Inflammatory macrophage (primary cell): ENCODE measurements around the gene CDC42BPG.

Experiments
- DNase-seq, 2 donors: peaks; one replicate each; pipeline ENCODE4 v3.0.0-alpha.2; 2020 to 2022

Gene CDC42BPG

GRCh38 chr11:64789331-64790204, 54.9 kb downstream of the CDC42BPG start:
- DNase-seq, result no peak

DNA sequence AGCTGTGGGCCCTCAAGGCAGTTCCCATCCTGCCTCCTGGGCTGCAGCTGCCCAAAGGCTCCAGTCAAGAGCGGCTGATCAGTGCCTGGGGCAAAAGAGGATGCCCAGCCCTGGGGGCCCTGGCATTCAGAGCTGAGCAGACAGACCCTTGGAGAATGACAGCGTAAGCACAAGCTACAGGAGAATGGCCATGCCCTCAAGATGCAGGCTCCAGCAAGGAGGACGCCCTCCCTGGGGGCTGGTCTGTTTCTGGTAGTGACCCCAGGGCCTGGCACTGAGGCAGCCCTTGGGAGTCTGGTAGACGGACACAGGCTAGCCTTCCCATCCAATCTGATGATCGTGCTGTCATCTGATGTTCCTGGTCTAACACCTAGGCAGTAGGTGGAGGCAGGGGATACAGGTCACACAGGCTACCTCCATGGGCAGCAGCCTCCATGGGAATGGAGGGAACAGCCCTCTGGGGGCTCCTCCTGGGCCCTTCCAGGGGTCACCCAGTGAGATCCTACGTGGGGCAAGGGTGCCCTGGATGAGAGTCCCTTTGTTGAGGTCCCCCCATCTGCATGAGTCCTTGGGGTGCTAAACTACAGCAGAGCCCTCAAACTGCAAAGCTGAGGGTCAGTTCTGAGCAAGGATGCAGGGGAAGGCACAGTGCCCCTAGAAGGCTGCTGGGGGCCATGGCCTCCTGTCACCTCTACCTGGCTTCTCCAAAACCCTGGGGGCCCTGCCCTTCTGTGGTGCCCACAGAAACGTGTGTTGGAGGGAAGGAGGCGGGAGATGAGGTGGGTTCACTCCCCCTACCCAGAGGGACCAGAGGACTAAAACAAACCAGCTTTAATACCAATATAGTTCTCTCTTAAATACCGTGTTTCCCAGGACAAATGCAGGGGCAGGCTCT, 55.9 kb downstream of the CDC42BPG start:
- no peak for DNase-seq

- peak; percentile 66 to 70 for DNase-seq
Observed at GRCh38 chr11:64787526-64788320, 56.7 kb downstream of the CDC42BPG start.

GRCh38 chr11:64786308-64786707, 58.1 kb downstream of the CDC42BPG start:
- no peak for DNase-seq

DNA sequence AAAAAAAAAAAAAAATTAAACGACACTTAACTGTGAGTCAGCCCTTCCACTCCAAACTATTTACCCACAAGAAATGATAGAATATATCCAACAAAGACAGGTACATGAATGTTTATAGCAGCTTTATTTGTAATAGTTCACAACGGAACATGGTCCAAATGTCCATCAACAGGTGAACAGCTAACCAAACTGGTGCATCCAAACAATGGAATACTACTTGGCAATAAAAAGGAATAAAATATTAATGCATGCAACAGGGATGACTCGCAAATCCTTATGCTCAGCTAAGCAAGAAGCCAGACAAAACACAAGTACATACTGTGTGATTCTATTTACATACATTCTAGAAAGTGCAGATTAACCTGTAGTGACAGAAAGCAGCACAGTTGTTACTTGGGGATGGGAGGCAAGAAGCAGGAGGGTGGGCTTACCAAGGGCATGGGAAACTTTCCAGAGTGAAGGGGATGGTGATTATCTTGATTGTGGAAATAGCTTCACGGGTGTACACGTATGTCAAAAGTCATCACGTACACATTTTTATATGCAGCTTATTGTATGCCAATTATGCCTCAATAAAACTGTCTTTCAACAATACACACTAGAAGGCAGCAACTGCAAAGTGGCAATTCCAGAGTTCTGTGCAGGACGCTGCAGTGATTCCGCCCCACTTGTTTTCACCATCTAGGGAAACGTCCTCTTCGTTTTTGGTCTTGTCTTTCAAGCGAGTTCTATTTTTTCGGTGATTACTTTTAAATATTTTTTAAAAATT, 59.5 kb downstream of the CDC42BPG start:
- DNase-seq, result no peak

DNA sequence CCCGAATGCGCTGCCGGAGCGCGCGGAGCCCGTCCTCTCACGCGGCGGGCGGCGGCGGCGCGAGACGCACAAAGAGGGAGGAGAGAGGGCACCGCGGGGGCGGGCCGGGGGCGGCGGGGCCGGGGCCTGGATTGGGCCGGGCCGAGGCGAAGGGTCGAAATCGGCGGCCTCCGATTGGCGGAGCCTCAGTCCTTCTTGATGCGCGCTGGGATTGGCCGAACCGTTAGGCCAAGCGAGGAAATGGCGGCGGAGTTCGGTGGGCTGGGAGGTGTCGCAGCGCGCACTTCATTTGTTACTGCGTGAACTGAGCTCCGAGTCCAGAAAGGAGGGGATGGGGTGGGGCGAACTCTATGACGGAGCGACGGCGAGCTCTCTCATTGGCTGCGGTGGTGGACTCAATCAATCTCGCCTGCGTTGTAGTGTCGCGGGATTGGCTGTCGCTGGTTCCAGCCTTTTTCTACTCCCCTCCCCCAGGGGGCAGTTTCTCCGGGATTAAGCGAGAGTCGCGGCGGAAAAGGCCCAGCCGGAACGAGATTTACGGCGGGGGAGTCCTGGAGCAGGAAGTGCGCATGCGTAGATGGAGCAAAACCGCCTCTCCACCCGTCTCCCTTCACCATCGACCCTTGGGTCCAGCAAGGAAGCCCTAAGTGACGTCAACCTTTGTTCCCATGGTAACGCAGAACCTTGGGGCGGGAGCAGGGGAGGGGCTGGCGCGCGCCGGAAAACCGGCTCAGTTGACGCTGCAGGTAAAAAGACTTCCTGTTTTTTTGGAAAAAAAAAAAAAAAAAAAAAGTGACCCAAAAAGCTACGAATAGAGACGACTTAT, 65.8 kb downstream of the CDC42BPG start, which contains the start of gene SF1:
TSS of gene SF1 (minus strand) at position 70 of the 826 bp plus-strand sequence. CDS start 150 bp downstream, outside the sequence.
- DNase-seq, result peak; percentile 100

- DNase-seq, result no peak
Observed at GRCh38 chr11:64778223-64778472, 66.3 kb downstream of the CDC42BPG start.

GRCh38 chr11:64777449-64778222, 66.8 kb downstream of the CDC42BPG start:
- DNase-seq, result peak; percentile 70 to 88

DNA sequence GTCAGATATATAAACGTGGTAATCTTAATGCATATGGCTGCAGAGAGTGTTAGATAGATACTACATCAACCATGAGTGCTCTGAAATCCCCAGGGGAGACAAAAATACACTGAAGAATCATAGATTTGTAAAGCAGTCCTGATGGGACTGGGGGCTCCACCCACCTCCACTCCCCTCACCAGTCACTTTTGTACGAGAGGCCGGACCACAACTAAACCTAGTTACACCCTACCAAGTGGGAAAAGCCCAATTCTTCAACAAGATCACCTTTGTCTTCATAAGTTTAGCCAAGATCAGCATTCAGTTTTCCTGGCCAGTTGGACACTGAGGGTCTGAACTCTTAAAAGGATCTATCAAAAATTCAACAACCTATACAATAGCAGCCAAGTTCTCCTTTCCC, 67.6 kb downstream of the CDC42BPG start:
- DNase-seq, result no peak

DNA sequence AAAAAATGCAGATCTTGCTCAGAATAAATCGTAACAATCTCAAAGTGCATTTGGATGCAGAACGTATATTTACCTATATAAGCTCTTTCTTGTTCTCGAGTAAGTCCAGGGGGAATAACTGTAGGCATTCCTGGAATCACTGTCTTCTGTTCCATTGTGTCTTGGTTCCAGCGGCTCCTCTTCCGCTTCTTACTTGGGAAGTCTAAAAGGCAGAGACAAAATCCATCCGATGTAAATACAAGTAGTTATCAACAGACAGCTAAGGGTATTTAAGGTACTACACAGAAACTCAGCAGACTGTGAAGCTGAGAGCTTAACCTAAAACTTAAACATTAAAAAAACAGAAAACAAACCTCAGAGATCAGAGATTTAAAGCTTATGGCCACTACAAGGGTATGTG, 68.0 kb downstream of the CDC42BPG start:
- DNase-seq, result no peak

DNA sequence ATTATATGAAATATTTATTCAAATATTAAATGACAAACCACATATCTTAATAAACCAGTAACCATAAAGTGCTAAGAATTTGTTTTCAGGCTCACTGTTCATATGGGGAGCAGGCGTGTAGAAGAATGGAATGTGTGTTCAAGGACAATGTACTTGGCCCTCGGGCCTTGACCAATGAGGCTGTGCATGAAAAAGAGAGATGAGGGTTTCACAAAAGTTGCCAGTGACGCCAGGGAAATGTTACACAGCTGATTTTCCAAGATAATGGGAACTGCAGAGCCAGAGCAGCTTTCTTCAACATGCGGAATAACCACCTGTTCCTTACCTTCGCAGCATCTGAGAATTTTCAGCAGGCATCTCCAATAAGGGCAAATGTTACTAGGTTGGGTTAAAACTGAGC, 70.3 kb downstream of the CDC42BPG start:
- DNase-seq, result no peak
